ENCODE results near the gene MCM3AP. TPM values are rescaled to one million over a fixed set of nuclear protein-coding genes. Genes with fewer than 3 reads are reported as not detected.
A peak's percentile ranks its signal among the peaks of the same experiment; 100 is the strongest.

Gene MCM3AP
- total RNA-seq, 2 donors from 2014 or later = 60.2 to 62.4 TPM

DNA sequence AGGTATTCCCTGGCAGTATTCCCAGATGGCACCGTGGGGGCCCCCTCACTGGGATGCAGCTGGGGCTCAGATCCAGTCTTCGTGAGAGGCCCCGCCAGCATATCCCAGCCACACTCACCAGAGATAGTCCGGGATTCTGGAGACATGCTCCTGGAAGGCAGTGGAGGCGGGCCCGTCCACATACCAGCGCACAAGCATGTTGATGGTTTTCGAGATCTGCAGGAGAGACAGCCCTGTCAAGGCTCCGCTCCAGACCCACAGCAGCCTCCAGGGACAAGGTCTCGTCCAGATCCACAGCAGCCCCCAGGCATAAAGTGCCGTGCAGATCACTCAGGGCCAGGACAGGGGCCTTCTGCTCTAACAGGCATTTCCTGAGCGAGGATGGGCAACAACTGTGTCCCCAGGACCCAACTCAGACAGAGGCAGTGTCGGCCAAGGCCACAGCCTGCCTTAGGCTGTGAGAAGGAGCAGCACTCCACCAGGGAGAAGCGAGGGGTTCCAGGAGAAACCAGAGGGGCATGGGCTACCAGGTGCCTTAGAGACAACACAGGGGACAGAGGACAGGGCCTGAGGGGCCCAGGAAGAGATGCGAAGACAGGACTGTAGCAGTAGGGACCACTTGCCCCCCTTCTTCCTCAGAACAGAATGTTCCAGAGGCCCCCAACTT, 71.7 kb downstream of the MCM3AP start:
- no peak for DNase-seq (ENCODE audit: low spot score)
- intact Hi-C loops (cut with DNase I) = loop anchor here in 1 of 2 donors (10.0 kb wide), 1 partner anchor 59 kb away; the partner anchor contains the start of gene FTCD

DNA sequence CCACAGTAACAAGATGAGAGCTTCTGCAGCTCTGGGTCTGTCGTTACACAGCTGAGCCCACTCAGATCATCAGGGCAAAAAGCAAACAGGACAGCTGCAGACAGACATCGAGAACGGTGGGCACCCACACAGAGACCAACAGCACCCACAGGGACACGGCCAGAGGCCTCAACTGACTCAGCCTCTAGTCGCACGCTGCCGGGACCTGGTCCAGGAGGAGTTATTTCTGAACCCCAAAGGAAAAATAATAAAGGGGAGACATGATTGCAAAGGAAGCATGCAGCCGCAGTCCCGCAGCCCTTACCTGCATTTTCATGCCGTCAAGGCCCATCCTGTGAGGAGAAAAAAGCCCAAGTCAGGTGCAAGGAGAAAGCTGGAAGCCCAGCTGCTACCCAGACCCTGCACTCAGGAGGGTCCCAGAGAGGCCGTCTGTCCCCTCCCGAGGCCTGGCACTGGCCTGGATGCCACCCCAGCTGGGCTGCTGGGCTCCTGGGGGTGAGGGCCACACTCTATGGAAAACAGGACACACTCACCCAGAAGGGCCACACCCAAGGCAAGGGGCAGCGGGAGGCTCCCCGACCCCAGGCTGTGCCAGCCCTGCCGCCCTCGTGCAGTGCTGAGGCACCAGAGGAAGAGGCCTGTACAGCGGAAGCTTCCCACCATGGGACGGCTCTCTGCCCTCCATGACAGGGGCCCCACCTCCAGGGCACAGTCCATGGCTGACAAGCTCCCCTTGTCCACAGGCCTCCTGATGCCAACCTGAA, 72.5 kb downstream of the MCM3AP start:
- DNase-seq (ENCODE audit: low spot score) = no peak
- intact Hi-C loops (cut with DNase I) = loop anchor here in 1 of 2 donors (10.0 kb wide), 1 partner anchor 58 kb away; the partner anchor contains the start of gene FTCD

DNA sequence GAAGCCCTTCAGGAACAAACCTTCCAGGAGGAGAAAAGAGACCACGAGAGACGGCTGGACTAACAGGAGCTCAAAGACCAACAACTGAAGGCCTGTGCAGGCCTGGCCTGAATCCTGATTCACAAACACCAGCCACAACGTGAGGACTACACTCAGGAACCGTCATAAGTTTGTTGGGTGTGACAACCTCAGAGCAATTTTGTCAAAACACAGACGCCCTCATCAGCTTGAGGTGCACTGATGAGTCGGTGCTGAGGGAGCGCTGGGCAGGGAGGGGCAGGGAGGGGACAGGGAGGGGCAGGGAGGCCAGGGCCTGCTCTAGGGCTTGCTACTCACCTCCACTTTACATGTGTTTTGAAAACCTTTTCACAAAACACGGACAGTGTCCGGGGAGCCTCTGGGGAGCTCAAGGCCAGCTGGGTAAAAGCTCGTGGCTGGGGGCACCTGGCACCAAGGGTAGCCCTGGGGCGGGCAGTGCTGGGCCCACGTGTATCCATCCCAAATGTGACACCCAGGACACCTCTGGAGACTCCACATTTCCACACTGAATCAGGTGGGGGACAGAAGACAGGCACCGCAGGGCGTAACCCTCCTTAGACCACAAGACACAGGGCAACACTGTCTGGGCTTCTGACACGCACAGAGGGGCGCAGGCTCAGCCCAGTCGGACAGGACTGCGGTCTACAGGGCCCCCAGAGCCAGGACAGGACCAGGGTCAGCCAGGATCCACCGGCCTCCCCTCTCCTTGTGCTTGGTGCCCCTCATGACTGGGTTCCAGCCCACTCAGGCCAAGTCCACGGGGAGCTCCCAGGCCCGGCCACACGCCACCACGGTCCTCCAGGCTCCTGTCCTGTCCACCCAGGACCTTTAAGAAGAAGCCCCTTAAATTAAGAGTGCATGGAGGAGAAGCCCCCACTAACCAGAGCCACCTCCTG, 73.4 kb downstream of the MCM3AP start:
- DNase-seq (ENCODE audit: low spot score) = peak; percentile 73
- intact Hi-C loops (cut with DNase I) = loop anchor here in 1 of 2 donors (10.0 kb wide), 1 partner anchor 57 kb away; the partner anchor contains the start of gene FTCD

DNA sequence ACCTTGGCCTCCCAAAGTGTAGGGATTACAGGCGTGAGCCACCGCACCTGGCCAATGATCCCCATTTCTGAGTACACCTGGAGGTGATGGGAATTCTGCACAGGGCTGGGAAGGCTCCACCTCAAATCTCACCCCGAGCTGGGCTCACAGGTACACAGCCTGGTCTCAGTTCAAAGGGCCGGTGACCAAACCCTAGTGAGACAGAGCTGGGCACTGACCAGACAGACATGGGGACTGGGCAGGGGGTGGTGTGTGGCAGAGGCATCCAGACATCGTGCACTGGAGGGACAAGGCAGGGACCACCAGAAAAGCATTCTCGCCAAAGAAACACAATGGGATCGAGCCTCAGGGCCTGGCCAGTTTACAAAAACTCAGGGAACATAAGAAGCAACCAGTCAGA, 74.0 kb downstream of the MCM3AP start:
- intact Hi-C loops (cut with DNase I) = loop anchor here in 1 of 2 donors (10.0 kb wide), 1 partner anchor 57 kb away; the partner anchor contains the start of gene FTCD

DNA sequence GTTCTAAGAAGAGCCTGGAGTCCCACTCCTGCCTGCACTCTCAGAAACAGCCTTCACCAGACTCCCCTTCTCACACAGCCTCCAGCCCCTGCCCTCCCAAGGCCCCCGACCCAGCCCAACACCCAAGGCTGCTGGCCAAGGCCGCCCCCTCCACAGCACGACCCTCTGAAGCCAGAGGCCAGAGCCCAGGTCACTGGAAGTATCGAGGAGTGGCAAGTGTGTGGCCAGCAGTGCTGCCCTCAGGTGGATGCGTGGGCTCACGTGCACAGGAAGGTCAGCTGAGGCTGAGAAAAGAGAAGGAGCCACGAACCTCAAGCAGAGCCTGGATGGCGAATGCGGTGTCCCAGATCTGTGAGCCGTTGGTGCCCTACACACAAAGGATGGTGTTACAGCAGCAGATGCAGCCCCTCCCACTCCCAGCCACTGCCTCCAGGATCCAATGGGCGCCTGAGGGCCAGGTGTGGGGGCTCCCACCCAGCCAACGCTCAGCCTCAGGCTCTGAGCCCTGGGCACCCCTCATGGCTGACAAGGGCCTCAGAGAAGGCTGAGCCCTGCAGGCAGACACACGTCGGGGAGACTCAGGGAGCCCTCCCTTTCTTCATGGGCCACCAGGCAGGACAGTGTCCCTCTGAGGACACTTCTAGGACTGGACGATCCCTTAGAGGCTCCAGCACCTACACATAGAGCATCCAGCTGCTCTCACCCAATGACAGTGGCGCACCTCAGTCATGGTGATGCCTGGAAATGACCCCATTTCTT, 74.9 kb downstream of the MCM3AP start:
- intact Hi-C loops (cut with DNase I) = loop anchor here in 1 of 2 donors (10.0 kb wide), 1 partner anchor 56 kb away; the partner anchor contains the start of gene FTCD
- peak; percentile 48 for DNase-seq (ENCODE audit: low spot score)

More for the DNA sequence above, 74.0 kb downstream of the MCM3AP start:
- DNase-seq (ENCODE audit: low spot score) = no peak

DNA sequence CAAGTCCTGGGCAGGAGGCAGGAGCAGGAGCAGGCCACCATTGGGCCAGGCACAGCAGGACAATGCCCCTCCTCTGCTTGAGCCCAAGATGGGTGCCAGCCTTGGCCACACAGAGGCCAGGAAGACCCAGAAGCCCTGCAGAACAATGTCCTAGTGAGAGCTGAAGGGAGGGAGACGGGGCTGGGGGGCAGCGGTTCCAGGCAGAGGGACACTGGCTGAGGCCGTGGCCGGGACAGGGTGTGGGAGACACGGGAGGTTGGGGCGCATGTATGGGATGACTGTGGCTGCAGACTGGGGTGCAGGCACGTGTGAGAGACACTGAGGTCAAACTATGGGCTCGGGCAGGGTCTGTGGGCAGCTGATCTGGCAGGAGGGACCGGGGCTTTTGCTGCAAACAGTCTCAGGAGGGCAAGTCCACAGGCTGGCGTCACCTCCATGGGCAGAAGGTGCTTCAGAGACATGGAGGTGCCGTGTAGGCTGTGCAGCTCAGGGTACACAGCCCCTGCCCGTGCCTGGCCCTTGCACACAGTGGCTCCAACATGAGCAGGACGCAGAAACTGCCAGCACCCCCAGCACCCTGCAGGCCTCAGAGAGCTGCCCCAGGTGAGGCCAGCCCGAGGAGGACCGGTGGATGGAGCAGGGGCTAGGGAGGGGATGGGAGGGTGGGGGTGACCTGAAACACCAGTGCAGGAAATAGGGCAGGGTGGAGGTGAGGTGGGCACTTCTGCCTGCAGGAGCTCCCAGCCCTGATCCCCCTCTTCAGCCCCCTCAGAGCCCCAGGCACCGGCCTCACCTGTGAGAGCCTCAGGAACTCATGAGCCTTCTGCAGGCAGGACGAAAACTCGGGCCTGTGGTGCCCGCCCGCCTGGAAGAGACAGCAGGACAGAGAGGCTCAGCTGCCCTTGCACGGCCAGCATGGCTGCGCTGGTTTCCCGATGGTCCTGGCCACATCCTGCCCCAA, 76.4 kb downstream of the MCM3AP start:
- intact Hi-C loops (cut with DNase I) = no loop called here

DNA sequence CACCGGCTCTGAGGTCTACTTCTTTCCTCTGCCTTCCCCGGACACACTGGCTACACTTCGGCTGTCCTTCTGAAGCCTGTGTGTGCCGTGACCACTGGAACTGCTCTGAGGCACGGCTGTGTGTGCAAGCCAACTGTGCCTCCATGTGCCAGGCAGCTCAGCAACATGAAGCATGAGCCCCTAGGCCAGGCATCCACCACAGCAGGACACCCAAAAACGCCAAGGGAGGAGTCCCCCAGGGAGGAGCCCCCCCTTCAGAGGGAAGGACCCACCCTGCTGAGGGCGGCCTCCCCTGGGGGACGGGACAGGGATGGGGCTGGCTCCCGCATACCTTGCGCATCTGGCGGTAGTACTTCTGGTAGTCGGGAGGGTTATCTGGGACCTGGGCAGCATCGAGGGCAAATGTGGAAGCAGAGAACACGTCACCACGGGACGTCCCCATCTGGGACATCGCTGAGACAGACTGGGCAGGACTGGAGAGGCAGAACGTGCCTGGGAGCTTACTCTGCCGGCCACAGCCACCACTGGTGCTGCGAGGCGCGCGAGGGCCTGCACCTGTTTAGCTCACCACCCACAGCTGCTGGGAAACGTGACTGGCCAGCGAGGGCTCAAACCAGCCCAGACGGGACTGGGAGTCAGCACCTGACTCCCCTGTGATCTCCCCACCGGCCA, 77.4 kb downstream of the MCM3AP start:
- peak; percentile 66 for DNase-seq (ENCODE audit: low spot score)
- intact Hi-C loops (cut with DNase I) = no loop called here

More for the DNA sequence above, 76.4 kb downstream of the MCM3AP start:
- DNase-seq (ENCODE audit: low spot score) = peak; percentile 76

DNA sequence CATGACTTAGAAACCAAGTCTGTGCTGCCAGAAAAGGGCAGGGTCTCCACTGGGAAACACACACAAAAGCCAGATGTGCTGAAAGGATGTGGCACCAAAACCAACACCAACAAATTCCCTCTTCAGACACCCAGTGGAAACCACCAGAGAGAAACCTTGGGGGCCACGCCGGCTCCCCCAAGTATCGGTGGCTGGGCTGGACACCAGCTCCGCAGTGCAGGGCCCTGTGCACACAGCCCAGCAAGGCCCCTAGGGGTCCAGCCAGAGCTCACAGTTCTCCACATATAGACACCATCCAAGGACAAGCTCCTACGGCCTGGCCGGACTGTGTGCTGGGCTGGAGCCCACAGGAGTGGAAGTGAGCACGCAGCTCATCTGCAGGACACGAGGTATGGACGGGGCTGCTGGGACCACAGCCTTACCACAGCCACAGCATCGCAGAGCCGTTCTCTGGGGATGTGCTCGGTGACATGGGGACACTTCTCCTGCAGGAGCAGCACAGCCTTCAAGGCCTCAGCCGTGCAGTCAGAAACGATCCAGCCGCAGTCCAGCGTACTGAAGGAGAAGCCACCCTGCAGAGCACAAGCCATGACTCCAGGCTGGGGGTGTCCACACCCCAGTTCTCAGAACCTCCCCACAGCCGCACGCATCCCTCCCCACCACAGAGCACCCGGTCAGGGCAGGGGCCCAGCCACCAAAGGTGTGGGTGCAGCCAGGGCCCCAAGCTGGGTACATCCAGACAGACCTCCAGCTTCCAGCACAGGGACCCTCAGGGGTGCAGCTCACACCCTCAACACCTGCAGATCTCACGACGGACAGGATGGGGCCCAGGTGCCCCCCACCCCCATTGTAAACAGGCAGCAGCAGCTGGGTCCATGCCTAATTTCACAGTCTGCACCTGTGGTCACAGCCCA, 78.1 kb downstream of the MCM3AP start:
- intact Hi-C loops (cut with DNase I) = no loop called here
- DNase-seq (ENCODE audit: low spot score) = peak; percentile 74

DNA sequence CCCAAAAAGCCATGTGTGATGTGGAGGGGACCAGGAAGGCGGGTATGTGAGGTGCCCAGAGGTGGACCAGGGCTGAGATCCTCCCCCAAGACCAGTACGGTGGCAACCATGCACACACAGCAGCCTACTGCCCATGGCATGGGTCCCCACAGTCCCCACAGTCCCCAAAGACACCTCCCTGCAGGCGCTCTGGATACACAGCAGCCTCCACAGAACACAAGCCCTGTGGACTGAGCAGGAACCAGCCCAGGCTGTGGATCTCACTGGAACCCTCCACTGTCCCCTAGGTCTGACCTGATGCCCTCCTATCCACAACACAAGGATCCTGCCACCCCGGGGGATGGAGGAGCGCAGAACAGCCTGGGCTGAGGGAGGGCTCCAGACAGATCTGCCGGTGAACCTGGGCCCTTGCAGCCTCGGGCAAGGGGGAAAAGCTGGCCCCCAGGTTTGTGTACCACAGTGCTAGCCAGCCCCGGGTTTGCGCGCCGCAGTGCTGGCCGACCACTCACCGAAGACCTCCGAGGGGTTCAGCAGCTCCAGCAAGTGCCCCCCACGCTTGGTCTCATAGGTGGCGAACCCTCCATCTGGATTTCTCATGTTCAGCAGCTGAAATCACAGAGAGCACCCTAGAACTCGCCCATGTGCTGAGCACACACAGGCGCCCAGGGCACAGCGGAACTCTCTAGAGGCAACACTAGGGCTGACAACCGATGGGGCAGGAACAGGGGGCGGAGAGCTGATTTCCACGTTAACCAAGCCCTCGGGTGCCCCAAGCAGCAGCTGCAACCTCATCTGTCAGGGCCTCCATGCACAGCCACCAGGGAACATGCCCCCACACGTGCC, 79.0 kb downstream of the MCM3AP start:
- peak; percentile 77 for DNase-seq (ENCODE audit: low spot score)

DNA sequence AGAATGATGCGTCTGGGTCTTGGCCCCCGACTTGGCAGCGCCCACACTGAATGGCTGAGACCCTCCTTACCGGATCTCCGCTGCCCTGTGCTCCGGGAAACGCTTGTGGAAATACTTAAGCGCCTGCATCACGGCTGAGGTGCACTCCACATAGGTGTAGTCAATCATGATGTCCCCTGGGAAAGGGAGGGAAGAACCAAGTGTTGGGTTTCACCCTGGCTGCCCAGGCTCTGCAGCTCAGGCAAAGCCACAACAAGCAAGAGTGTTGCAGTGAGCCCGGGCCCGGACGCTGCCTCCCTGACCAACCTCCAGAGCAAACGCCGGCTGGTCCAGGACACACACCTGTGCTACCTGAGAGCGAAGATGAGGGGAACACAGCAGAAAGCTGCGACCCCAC, 79.6 kb downstream of the MCM3AP start:
- peak; percentile 63 for DNase-seq (ENCODE audit: low spot score)

More for the DNA sequence above, 79.0 kb downstream of the MCM3AP start:
- intact Hi-C loops (cut with DNase I) = no loop called here

DNA sequence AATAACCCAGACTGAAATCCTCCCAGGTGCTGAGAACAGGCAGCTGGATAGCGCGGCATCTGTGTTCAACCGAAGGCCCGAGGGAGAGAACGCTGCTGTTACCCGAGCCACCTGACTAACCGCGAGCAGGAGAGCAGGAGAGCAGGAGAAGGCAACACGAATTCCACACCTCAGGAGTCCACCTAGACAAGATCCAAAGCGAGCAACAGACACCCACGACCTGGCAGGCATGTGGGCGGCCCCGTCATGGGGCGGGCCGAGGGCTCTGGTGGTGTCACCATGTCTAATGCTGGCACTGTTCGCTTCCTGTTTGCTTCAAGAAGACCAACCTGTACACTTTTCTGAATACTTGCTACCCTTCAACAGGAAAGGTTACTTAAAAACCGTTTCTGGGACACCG, 80.2 kb downstream of the MCM3AP start:
- intact Hi-C loops (cut with DNase I) = no loop called here
- peak; percentile 50 for DNase-seq (ENCODE audit: low spot score)

More for the DNA sequence above, 79.6 kb downstream of the MCM3AP start:
- intact Hi-C loops (cut with DNase I) = no loop called here

DNA sequence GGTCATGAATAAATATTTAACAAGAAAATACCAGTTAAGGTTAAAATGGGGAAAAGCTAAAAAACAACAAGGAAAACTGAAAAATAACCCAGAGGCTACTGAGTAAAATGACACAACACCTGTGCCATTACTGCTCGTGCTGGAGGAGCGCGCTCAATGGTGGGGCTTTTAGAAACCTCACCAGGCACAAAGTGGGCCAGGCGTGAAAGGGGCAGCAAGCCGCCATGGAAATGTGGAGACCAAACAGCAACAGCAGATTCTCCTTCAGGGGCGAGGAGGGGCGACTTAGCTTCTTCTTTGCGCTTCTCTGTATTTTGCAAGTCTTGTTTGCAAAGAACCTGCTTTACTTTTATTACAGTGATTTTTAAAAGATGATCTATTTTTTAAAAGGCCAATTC, 82.2 kb downstream of the MCM3AP start:
- DNase-seq (ENCODE audit: low spot score) = peak; percentile 41
- intact Hi-C loops (cut with DNase I) = no loop called here

DNA sequence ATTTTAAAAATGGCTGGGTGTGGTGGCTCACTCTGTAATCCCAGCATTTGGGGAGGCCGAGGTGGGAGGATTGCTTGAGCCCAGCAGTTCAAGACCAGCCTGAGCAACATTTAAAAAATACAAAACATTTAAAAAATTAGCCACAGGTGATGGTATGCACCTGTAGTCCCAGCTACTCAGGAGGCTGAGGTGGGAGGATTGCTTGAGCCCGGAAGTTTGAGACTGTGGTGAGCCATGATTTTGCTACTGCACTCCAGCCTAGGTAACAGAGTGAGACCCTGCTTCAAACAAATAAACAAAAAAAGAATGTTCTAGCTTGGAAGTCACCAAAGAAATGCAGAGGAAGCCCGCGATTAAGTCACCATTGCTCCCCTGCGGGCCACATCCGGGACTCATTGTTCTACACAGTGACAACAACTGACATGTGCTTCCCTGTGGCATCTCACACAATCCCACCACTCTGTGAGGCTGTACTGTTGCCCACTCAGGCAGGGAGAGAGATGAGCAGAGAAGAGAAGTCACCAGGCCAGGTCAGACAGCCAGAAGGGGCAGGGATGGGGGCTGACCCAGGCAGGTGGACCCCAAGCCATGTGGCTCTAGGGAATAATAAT, 82.7 kb downstream of the MCM3AP start:
- DNase-seq (ENCODE audit: low spot score) = peak; percentile 34
- intact Hi-C loops (cut with DNase I) = no loop called here

All from posterior vena cava (tissue), 2 donors.